T-cell (primary cell): ENCODE measurements around the gene DGKH. TPM values are rescaled to one million over a fixed set of nuclear protein-coding genes. Genes with fewer than 3 reads are reported as not detected.
A peak's percentile ranks its signal among the peaks of the same experiment; 100 is the strongest.
"Not testable (repeated sequence)": the region's sequence is repeated elsewhere in the genome, so short reads cannot be mapped to it uniquely, and the experiment has no call there.

Experiments
- ATAC-seq, 4 experiments: fragments of 200-7000 bp in 3 of 4; fragments of 150-1000 bp in 1 of 4; cut with Tn5 transposase; replicated peaks in 1 of 4; 1 replicate in 3 of 4; 2 replicates in 1 of 4; pipeline ENCODE4 v1.10.0; 2021; ENCODE audit warnings: moderate library complexity in 3 of 4, mild to moderate bottlenecking in 2 of 4, moderate number of reproducible peaks in 1 of 4
- CTCF ChIA-PET, 2 donors: fragments of 300-600 bp; sonication (Branson Sonifier 250); formaldehyde crosslinking; loops; one replicate each; lab custom pipeline; 2022; ENCODE audit warnings: antibody characterized with exemption in 2 of 2; lab: Charles Lee
- POLR2A ChIA-PET, 2 donors: fragments of 300-600 bp; sonication (Branson Sonifier 250); formaldehyde crosslinking; loops; one replicate each; lab custom pipeline; 2022; ENCODE audit warnings: antibody characterized with exemption in 2 of 2; lab: Charles Lee
- DNase-seq, 35 experiments: peaks; one replicate each; pipeline versions ENCODE4 v3.0.0 to v3.0.0-alpha.2; 2013 to 2023
- H3K27ac ChIP-seq: one replicate; pipeline ENCODE4 v1.5.1; 2013; ENCODE audit warnings: low read length
- H3K27me3 ChIP-seq, 2 experiments: replicated peaks in 1 of 2; 1 replicate in 1 of 2; 2 replicates in 1 of 2; pipeline versions ENCODE4 v1.6.1 to v1.7.0; 2013; ENCODE audit warnings: low read length in 1 of 2, mixed read lengths in 1 of 2; ENCODE audit not compliant: control insufficient read depth in 2 of 2, insufficient read depth in 2 of 2; ENCODE audit errors: extremely low read depth in 1 of 2
- H3K36me3 ChIP-seq, 2 donors: 1 replicate in 1 of 2; 2 replicates in 1 of 2; pipeline versions ENCODE4 v1.6.1 to v1.7.0; 2013; ENCODE audit warnings: low read length in 1 of 2; ENCODE audit not compliant: control insufficient read depth in 2 of 2, insufficient read depth in 1 of 2; ENCODE audit errors: extremely low read depth in 1 of 2
- H3K4me1 ChIP-seq, 2 experiments: 1 replicate in 1 of 2; 2 replicates in 1 of 2; pipeline versions ENCODE4 v1.6.1 to v1.7.0; 2013; ENCODE audit warnings: low read length in 2 of 2, mixed read lengths in 1 of 2; ENCODE audit not compliant: insufficient read depth in 2 of 2, control insufficient read depth in 1 of 2; ENCODE audit errors: extremely low read depth in 1 of 2
- H3K4me3 ChIP-seq, 2 donors: 1 replicate in 1 of 2; 2 replicates in 1 of 2; pipeline versions ENCODE4 v1.5.1 to v1.7.0; 2013; ENCODE audit warnings: mild to moderate bottlenecking in 2 of 2, low read length in 1 of 2, moderate library complexity in 1 of 2; ENCODE audit not compliant: control insufficient read depth in 1 of 2; ENCODE audit errors: extremely low read depth in 1 of 2
- H3K9me3 ChIP-seq: 2 replicates; pipeline ENCODE4 v1.7.0; 2013
- H3K27ac Mint-ChIP-seq, 2 donors: one replicate each; pipeline ENCODE4 v1.8.0; 2020 to 2021; ENCODE audit warnings: mild to moderate bottlenecking in 2 of 2, mixed read lengths in 2 of 2
- H3K27me3 Mint-ChIP-seq, 2 donors: one replicate each; pipeline ENCODE4 v1.8.0; 2021 to 2022; ENCODE audit warnings: mixed read lengths in 2 of 2
- H3K36me3 Mint-ChIP-seq: one replicate; pipeline ENCODE4 v1.8.0; 2021; ENCODE audit warnings: mixed read lengths
- H3K4me1 Mint-ChIP-seq, 3 donors: one replicate each; pipeline ENCODE4 v1.8.0; 2020 to 2022; ENCODE audit warnings: mixed read lengths in 3 of 3, mild to moderate bottlenecking in 1 of 3
- H3K4me3 Mint-ChIP-seq, 3 donors: one replicate each; pipeline ENCODE4 v1.8.0; 2020 to 2022; ENCODE audit warnings: mild to moderate bottlenecking in 3 of 3, mixed read lengths in 3 of 3, moderate library complexity in 3 of 3
- H3K9me3 Mint-ChIP-seq, 3 donors: one replicate each; pipeline ENCODE4 v1.8.0; 2020 to 2022; ENCODE audit warnings: mixed read lengths in 3 of 3
- WGBS: methylation state at CpG from one replicate; pipeline ENCODE4 v1.1.5; 2013; ENCODE audit warnings: missing lambda C conversion rate; ENCODE audit not compliant: insufficient coverage; 5-methylcytosine and 5-hydroxymethylcytosine counted together
- total RNA-seq, 35 experiments: library from RNA in 6 of 35; stranded (reverse) in 6 of 35; fragments of 120-200 nt in 1 of 35; gene quantifications; one replicate each; pipeline versions ENCODE4 v1.2.1 to v1.2.4 and lab custom pipeline; 2013 to 2026

DGKH gene
- total RNA-seq, 5 donors from 2014 or later (not counting 1 experiment from before 2014, with no cell fraction given), result 8.6 to 14.6 (median 8.8) TPM

DNA sequence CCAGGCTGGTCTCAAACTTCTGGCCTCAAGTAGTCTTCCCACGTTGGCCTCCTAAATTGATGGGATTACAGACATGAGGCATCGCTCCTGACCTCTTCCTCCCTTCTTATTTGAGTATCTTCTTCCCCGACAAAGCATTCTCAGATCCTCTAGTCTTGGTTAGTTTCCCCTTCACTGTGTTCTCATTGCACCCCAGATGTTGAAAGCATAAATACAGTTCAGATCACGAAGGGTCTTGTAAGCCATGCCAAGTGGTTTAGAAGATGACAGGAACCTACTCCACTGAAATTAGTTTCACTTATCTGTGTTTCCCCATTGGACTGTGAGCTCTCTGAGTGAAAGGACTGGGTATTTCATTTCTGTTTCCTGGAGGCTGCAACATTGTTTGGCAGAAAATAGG lies 100.7 kb downstream of the DGKH start:
- Mint-ChIP-seq H3K27ac (no peak overlapping the region), H3K27me3 (no peaks in the 10 kb centered on the region), H3K36me3 (peaks cover 17% of the 10 kb centered on the region), H3K4me3 (peak overlapping the region in 1 of 3 donors; percentile 12), H3K4me1 (peaks cover 16 to 37% (median 17%) of the 10 kb centered on the region in 3 donors), H3K9me3 (peaks cover 0 to 3% (median 0%) of the 10 kb centered on the region in 3 donors)
- POLR2A ChIA-PET, result no interaction called here
- Histone ChIP-seq H3K9me3 (no peaks in the 10 kb centered on the region), H3K4me3 (no peak overlapping the region), H3K4me1 (peaks cover 0 to 4% of the 10 kb centered on the region in 2 experiments), H3K36me3 (no peaks in the 10 kb centered on the region), H3K27ac (no peak overlapping the region), H3K27me3 (no peaks in the 10 kb centered on the region)
- DNase-seq (no peak), ATAC-seq (no peak)
- CTCF ChIA-PET, result interaction anchor here in 1 of 2 donors (0.6 kb wide), 1 partner anchor 12 kb away, joined by 4 read pairs; no protein-coding TSS in a partner anchor
- 86% methylated on average over 3 of the region's 4 CpGs for WGBS

- ChIA-PET CTCF (no interaction called here), POLR2A (no interaction called here)
- DNase-seq, result no peak
- no peaks in the 10 kb centered on the region for H3K27me3 ChIP-seq
- peaks cover 0 to 6% of the 10 kb centered on the region in 2 donors for H3K36me3 ChIP-seq
- H3K27ac ChIP-seq, result no peak overlapping the region
- WGBS, result no CpG with 5 or more reads among the region's 1 CpG
- H3K27me3 Mint-ChIP-seq, result no peaks in the 10 kb centered on the region
- no peak for ATAC-seq
- H3K36me3 Mint-ChIP-seq, result peaks cover 26% of the 10 kb centered on the region
- peaks cover 0 to 3% (median 0%) of the 10 kb centered on the region in 3 donors for H3K9me3 Mint-ChIP-seq
- peaks cover 0 to 4% of the 10 kb centered on the region in 2 experiments for H3K4me1 ChIP-seq
- H3K4me3 ChIP-seq, result no peak overlapping the region
- H3K4me1 Mint-ChIP-seq, result peaks cover 16 to 30% (median 17%) of the 10 kb centered on the region in 3 donors
- H3K4me3 Mint-ChIP-seq, result no peak overlapping the region
- H3K27ac Mint-ChIP-seq, result no peak overlapping the region
- no peaks in the 10 kb centered on the region for H3K9me3 ChIP-seq
Observed at GRCh38 chr13:42151781-42152180, 103.3 kb downstream of the DGKH start.

GRCh38 chr13:42152495-42152894 lies 104.0 kb downstream of the DGKH start:
- CTCF ChIA-PET, result no interaction called here
- 94% methylated on average over 4 of the region's 4 CpGs for WGBS
- H3K27me3 Mint-ChIP-seq, result no peaks in the 10 kb centered on the region

DNA sequence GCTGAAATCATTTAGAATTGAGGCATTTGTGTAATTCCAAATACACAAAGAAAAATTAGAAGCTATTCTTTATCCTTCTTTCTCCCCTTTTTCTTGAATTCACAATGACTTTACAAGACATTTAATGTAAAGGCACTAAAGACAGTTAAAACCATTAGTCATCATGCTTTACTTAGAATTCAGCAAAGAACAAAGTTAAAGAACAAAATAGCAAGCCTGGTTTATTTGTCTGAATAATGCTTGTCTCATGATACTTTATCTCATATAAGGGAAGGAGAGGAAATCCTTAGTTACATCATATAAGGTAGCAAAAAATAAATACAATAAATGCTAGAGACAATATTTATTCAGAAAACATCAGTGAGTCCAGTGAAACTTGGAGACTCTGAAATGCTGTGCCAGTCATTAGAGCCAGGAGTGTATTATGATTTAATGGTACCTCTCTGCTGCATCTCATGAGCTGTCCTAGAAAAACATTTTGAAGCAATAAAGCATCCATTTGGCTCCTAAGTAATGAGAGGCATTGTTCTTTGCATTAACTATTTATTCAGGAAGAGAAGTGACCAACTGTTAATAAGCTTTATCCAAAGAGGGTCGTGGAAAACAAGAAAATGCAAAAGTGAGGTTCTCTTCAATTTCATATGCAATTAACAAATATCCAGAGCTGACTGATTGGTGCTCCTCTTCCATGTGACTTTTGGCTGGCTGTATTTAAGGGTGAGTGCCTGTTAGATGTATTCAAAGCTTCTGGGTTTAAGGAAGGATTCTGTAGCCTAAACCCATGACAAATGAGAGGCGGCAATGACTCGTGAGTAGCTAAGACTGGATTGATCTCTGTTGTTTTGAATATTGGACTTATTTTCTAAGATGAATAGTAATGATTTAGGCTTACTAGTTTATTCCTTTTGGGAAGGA lies 105.0 kb downstream of the DGKH start:
- Histone ChIP-seq H3K27me3 (no peaks in the 10 kb centered on the region), H3K4me3 (no peak overlapping the region), H3K9me3 (no peaks in the 10 kb centered on the region), H3K36me3 (peaks cover 0 to 6% of the 10 kb centered on the region in 2 donors), H3K27ac (no peak overlapping the region), H3K4me1 (peaks cover 0 to 2% of the 10 kb centered on the region in 2 experiments)
- WGBS, result 100% methylated on average over 2 of the region's 3 CpGs
- no peaks in the 10 kb centered on the region for H3K27me3 Mint-ChIP-seq
- DNase-seq (no peak), ATAC-seq (no peak)
- no peak overlapping the region for H3K27ac Mint-ChIP-seq
- ChIA-PET POLR2A (interaction anchor here in 1 of 2 donors (0.6 kb wide), 1 partner anchor 316 kb away, joined by 3 read pairs; no protein-coding TSS in a partner anchor), CTCF (interaction anchor here in 1 of 2 donors (0.6 kb wide), 1 partner anchor 144 kb away, joined by 4 read pairs; no protein-coding TSS in a partner anchor)
- H3K4me1 Mint-ChIP-seq, result peaks cover 6 to 15% (median 9%) of the 10 kb centered on the region in 3 donors
- no peak overlapping the region for H3K4me3 Mint-ChIP-seq
- peaks cover 28% of the 10 kb centered on the region for H3K36me3 Mint-ChIP-seq
- peaks cover 0 to 3% (median 0%) of the 10 kb centered on the region in 3 donors for H3K9me3 Mint-ChIP-seq

More at GRCh38 chr13:42152495-42152894, 104.0 kb downstream of the DGKH start:
- POLR2A ChIA-PET, result no interaction called here
- H3K27ac ChIP-seq, result no peak overlapping the region
- peaks cover 0 to 6% of the 10 kb centered on the region in 2 donors for H3K36me3 ChIP-seq
- H3K4me3 ChIP-seq, result no peak overlapping the region
- H3K9me3 ChIP-seq, result no peaks in the 10 kb centered on the region
- no peak overlapping the region for H3K27ac Mint-ChIP-seq
- H3K9me3 Mint-ChIP-seq, result peaks cover 0 to 3% (median 0%) of the 10 kb centered on the region in 3 donors
- H3K27me3 ChIP-seq, result no peaks in the 10 kb centered on the region
- no peak for DNase-seq
- peaks cover 13 to 25% (median 17%) of the 10 kb centered on the region in 3 donors for H3K4me1 Mint-ChIP-seq
- H3K36me3 Mint-ChIP-seq, result peaks cover 26% of the 10 kb centered on the region
- H3K4me1 ChIP-seq, result peaks cover 0 to 4% of the 10 kb centered on the region in 2 experiments
- ATAC-seq, result no peak
- no peak overlapping the region for H3K4me3 Mint-ChIP-seq

- no peaks in the 10 kb centered on the region for H3K4me1 ChIP-seq
- no peak overlapping the region for H3K4me3 ChIP-seq
- H3K27ac Mint-ChIP-seq, result no peak overlapping the region
- peaks cover 0 to 12% of the 10 kb centered on the region in 2 donors for H3K36me3 ChIP-seq
- H3K9me3 Mint-ChIP-seq, result peaks cover 0 to 3% (median 0%) of the 10 kb centered on the region in 3 donors
- H3K27ac ChIP-seq, result no peak overlapping the region
- ATAC-seq (no peak), DNase-seq (no peak)
- CTCF ChIA-PET, result interaction anchor here in 1 of 2 donors (0.6 kb wide), 1 partner anchor 290 kb away, joined by 6 read pairs; no protein-coding TSS in a partner anchor
- peaks cover 36% of the 10 kb centered on the region for H3K36me3 Mint-ChIP-seq
- no peak overlapping the region for H3K4me3 Mint-ChIP-seq
- H3K9me3 ChIP-seq, result no peaks in the 10 kb centered on the region
- H3K27me3 Mint-ChIP-seq, result no peaks in the 10 kb centered on the region
- H3K27me3 ChIP-seq, result no peaks in the 10 kb centered on the region
- peaks cover 0 to 5% (median 0%) of the 10 kb centered on the region in 3 donors for H3K4me1 Mint-ChIP-seq
- no CpG with 5 or more reads among the region's 3 CpGs for WGBS
- POLR2A ChIA-PET, result interaction anchor here in 1 of 2 donors (0.6 kb wide), 1 partner anchor 1800 kb away, joined by 3 read pairs; no protein-coding TSS in a partner anchor
Observed at GRCh38 chr13:42155251-42155650, 106.8 kb downstream of the DGKH start.

- H3K27me3 Mint-ChIP-seq, H3K9me3 ChIP-seq, H3K4me1 ChIP-seq, POLR2A ChIA-PET, H3K4me1 Mint-ChIP-seq, DNase-seq, H3K4me3 Mint-ChIP-seq, H3K27me3 ChIP-seq, H3K36me3 ChIP-seq, ATAC-seq, H3K27ac ChIP-seq, H3K27ac Mint-ChIP-seq, CTCF ChIA-PET, H3K9me3 Mint-ChIP-seq, H3K4me3 ChIP-seq: not testable (repeated sequence)
- WGBS, result no CpG with 5 or more reads among the region's 2 CpGs
- peaks cover 54% of the 10 kb centered on the region for H3K36me3 Mint-ChIP-seq
Observed at GRCh38 chr13:42163338-42163737, 114.9 kb downstream of the DGKH start.
